OCI-LY3 (cell line): Measurements from ENCODE around the gene TNNI2.
A peak's percentile ranks its signal among the peaks of the same experiment; 100 is the strongest.

Experiments
- H2AFZ ChIP-seq: fragments of 200-600, 300-600 bp; shearing (Covaris generic); 2 replicates; pipeline ENCODE4 v1.6.0; 2014; ENCODE audit warnings: antibody characterized with exemption, low read depth, low read length
- H3K27ac ChIP-seq: fragments of 200-600, 300-600 bp; sonication (generic); 2 replicates; pipeline ENCODE4 v1.5.1; 2014; ENCODE audit warnings: mild to moderate bottlenecking, low read length, moderate library complexity, mixed read lengths
- H3K27me3 ChIP-seq: fragments of 200-600, 300-600 bp; sonication (generic); 2 replicates; pipeline ENCODE4 v1.6.1; 2014; ENCODE audit warnings: low read depth, low read length, mixed read lengths
- H3K36me3 ChIP-seq: fragments of 200-600, 300-600 bp; sonication (generic); replicated peaks from 2 replicates; pipeline ENCODE3; 2014; ENCODE audit warnings: low read depth, low read length, mixed read lengths
- H3K4me1 ChIP-seq: fragments of 300-600, 200-600 bp; sonication (generic); 2 replicates; pipeline ENCODE4 v1.6.1; 2014; ENCODE audit warnings: low read length, mixed read lengths
- H3K4me2 ChIP-seq: fragments of 200-600, 300-600 bp; sonication (generic); 2 replicates; pipeline ENCODE4 v1.6.1; 2014; ENCODE audit warnings: low read length, mixed read lengths
- H3K4me3 ChIP-seq: fragments of 300-600, 200-600 bp; sonication (generic); 2 replicates; pipeline ENCODE4 v1.5.1; 2014; ENCODE audit warnings: antibody characterized with exemption, mild to moderate bottlenecking, low read length, moderate library complexity
- H3K79me2 ChIP-seq: fragments of 300-600, 200-600 bp; shearing (Covaris generic); 2 replicates; pipeline ENCODE4 v1.6.1; 2014; ENCODE audit warnings: mild to moderate bottlenecking, low read length, mixed read lengths
- H3K9ac ChIP-seq: fragments of 300-600, 200-600 bp; shearing (Covaris generic); 2 replicates; pipeline ENCODE4 v1.6.0; 2014; ENCODE audit warnings: mild to moderate bottlenecking, low read length, moderate library complexity
- H3K9me3 ChIP-seq: fragments of 200-600, 300-600 bp; shearing (Covaris generic); 2 replicates; pipeline ENCODE4 v1.6.1; 2014; ENCODE audit warnings: low read length, mixed read lengths; ENCODE audit not compliant: insufficient read depth
- H4K20me1 ChIP-seq: fragments of 200-600, 300-600 bp; sonication (generic); 2 replicates; pipeline ENCODE4 v1.6.1; 2016; ENCODE audit warnings: low read length, mixed read lengths; ENCODE audit not compliant: insufficient read depth
- EZH2phosphoT487 ChIP-seq: fragments of 200-600 bp; shearing (Covaris generic); IDR thresholded peaks from 2 replicates; pipeline ENCODE4 v1.6.1; 2018; ENCODE audit warnings: antibody characterized with exemption, mixed run types, low read depth
- TF ChIP-seq, protein P1 (sequence below): fragments of 200-600, 300-600 bp; sonication (generic); IDR thresholded peaks from 2 replicates; pipeline ENCODE4 v1.5.1; 2014; ENCODE audit warnings: antibody characterized with exemption, low read length, low read depth

TNNI2 gene

DNA sequence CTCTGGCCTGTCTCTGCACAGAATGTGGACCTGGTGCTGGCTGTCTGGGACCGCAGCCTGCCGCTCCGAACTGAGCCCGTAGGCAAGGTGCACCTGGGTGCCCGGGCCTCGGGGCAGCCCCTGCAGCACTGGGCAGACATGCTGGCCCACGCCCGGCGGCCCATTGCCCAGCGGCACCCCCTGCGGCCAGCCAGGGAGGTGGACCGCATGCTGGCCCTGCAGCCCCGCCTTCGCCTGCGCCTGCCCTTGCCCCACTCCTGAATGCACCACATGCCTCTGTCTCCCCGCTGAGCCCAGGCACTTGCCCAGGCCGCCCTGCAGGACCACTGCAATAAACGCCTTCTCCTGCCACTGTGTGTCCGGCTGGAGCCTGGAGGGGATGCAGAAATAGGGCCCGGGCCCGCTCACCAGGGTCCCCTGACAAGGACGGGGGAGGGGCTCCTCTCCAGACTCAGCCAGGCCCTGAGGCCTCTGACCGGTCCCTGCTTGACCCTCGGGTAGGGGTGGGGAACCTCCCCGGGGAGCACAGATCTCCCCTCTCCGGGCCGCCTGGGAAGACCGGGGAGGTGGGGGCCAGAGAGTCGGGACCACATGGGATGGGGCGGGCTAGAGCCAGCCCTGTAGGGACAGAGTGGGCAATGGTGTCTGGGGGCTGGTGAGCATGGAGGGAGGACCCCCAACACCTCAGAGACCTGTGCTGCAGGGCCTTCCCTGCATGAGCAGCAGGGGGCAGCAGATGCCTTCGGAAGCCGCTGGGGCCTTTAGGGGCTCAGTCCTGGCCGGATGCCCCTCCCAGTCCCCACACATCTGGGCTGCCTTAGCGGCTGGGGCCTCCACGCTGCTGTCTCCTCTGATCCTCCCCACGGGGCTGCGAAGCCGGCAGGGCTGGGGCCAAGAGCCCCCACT, 1.4 kb upstream of the TNNI2 start:
- no peak for TF ChIP-seq EZH2phosphoT487
- TF ChIP-seq, protein P1, sequence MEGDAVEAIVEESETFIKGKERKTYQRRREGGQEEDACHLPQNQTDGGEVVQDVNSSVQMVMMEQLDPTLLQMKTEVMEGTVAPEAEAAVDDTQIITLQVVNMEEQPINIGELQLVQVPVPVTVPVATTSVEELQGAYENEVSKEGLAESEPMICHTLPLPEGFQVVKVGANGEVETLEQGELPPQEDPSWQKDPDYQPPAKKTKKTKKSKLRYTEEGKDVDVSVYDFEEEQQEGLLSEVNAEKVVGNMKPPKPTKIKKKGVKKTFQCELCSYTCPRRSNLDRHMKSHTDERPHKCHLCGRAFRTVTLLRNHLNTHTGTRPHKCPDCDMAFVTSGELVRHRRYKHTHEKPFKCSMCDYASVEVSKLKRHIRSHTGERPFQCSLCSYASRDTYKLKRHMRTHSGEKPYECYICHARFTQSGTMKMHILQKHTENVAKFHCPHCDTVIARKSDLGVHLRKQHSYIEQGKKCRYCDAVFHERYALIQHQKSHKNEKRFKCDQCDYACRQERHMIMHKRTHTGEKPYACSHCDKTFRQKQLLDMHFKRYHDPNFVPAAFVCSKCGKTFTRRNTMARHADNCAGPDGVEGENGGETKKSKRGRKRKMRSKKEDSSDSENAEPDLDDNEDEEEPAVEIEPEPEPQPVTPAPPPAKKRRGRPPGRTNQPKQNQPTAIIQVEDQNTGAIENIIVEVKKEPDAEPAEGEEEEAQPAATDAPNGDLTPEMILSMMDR = peak; percentile 80
- peak overlapping the region; percentile 29; the same call in 1 of the 2 replicates for H3K9ac ChIP-seq
- H3K79me2 ChIP-seq = no peaks in the 10 kb centered on the region
- no peaks in the 10 kb centered on the region for H4K20me1 ChIP-seq
- no peaks in the 10 kb centered on the region for H3K36me3 ChIP-seq
- H3K27ac ChIP-seq = no peak overlapping the region
- peaks cover 42% of the 10 kb centered on the region for H3K4me1 ChIP-seq
- peak overlapping the region; percentile 57 for H3K4me2 ChIP-seq
- H3K4me3 ChIP-seq = peak overlapping the region; percentile 48
- H3K27me3 ChIP-seq = peaks cover 35% of the 10 kb centered on the region
- H2AFZ ChIP-seq = no peak overlapping the region
- H3K9me3 ChIP-seq = no peaks in the 10 kb centered on the region

DNA sequence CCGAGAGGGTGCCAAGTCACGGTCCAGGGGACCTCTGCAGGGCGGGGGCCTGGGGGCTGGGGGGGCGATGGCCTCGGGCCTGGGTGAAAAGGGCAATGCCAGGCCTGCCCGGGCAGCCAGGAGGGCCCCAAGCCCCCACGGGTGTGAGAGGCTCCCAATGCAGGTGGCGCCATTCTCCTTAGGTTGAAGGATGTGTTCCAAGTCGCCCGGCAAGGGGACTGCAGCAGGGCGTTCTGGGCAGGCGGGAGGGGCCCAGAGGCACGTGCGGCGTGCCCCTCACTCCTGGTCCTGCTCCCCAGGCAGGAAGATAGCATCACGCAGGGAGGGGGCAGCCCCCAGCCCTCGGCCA, 730 bp upstream of the TNNI2 start:
- H2AFZ ChIP-seq = no peak overlapping the region
- H3K4me1 ChIP-seq = peaks cover 42% of the 10 kb centered on the region
- no peaks in the 10 kb centered on the region for H3K9me3 ChIP-seq
- no peaks in the 10 kb centered on the region for H4K20me1 ChIP-seq
- peak overlapping the region; percentile 29; the same call in 1 of the 2 replicates for H3K9ac ChIP-seq
- peak overlapping the region; percentile 57 for H3K4me2 ChIP-seq
- no peaks in the 10 kb centered on the region for H3K79me2 ChIP-seq
- TF ChIP-seq EZH2phosphoT487 = no peak
- TF ChIP-seq, protein P1 = no peak
- H3K27ac ChIP-seq = no peak overlapping the region
- H3K27me3 ChIP-seq = peaks cover 35% of the 10 kb centered on the region
- no peaks in the 10 kb centered on the region for H3K36me3 ChIP-seq
- peak overlapping the region; percentile 48 for H3K4me3 ChIP-seq

DNA sequence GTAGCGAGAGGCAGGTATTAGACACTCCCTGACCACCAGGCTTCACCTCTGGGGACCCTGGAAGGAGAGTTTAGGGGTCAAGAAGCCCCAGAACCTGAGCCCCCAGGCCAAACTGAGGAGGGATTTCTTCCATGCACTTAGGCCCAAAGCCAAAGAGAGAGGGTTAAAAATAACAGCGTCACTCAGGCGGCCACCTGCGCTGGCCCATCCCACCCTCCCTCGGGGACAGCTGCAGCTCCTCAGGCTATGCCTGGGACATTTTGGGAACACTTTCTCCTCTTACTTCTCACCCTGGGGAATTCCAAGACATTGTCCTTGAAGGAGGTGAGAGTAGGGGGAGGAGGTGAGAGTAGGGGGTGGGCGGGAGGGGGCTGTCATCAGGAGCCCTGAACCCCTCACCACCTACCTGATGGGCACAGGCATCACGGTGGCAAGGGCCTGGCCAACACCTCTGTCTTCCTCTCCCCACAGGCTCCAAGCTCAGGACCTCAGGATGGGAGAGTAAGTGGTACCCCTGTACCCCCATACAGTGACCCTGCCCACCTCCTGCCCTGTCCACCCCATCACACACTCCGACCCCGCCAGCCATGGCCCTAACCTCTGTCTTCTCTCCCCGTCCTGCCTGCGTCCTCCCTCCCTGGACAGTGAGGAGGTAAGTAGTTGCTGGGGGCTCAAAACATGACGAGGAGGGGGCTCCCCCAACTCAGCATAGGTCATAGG, 583 bp downstream of the TNNI2 start:
- H3K9me3 ChIP-seq = no peaks in the 10 kb centered on the region
- H2AFZ ChIP-seq = no peak overlapping the region
- H4K20me1 ChIP-seq = no peaks in the 10 kb centered on the region
- no peak for TF ChIP-seq EZH2phosphoT487
- TF ChIP-seq, protein P1 = no peak
- H3K27ac ChIP-seq = 0 out of 2 replicates have a peak overlapping the region, but pooled peaks have one; percentile 29
- H3K27me3 ChIP-seq = peaks cover 37% of the 10 kb centered on the region
- peaks cover 56% of the 10 kb centered on the region for H3K4me1 ChIP-seq
- peak overlapping the region; percentile 86 for H3K4me2 ChIP-seq
- no peaks in the 10 kb centered on the region for H3K79me2 ChIP-seq
- H3K9ac ChIP-seq = peak overlapping the region; percentile 63; the same call in 1 of the 2 replicates
- H3K36me3 ChIP-seq = no peaks in the 10 kb centered on the region
- peak overlapping the region; percentile 72 for H3K4me3 ChIP-seq
